ENCODE measurements around the gene FN1. TPM values are rescaled to one million over a fixed set of nuclear protein-coding genes. Genes with fewer than 3 reads are reported as not detected.

Gene FN1
- total RNA-seq, 1 experiment from 2014 or later = 11.1 TPM

GRCh38 chr2:215485032-215485431, 49.2 kb upstream of the FN1 start:
- ChIA-PET RAD21 (ENCODE audit: low non-redundant PET in 1 of 2, low total read pairs in 2 of 2, uncharacterized antibody in 2 of 2, unreplicated experiment in 2 of 2) (no interaction called here), CTCF (no interaction called here), POLR2A (no interaction called here)
- no peaks in the 10 kb centered on the region for H3K4me1 ChIP-seq (ENCODE audit: control insufficient read depth in 1 of 2, insufficient read depth in 2 of 2, low read length in 2 of 2)
- no peak overlapping the region for H2AFZ ChIP-seq (ENCODE audit: low read depth, low read length, poor library complexity, severe bottlenecking)
- no peak for DNase-seq (ENCODE audit: low read depth, low spot score)
- no peak overlapping the region for H3K4me3 ChIP-seq (replicated peaks in 1 of 2; ENCODE audit: low read depth in 1 of 2, low read length in 2 of 2)
- TF ChIP-seq POLR2AphosphoS5 (IDR thresholded peaks at IDR 0.05; ENCODE audit: low read depth, low read length) (no peak), SRF (IDR thresholded peaks at IDR 0.05; ENCODE audit: low read depth) (no peak), EGR1 (IDR thresholded peaks at IDR 0.05; ENCODE audit: low read depth) (no peak), ZFX (IDR thresholded peaks at IDR 0.05) (no peak), POLR2A (IDR thresholded peaks at IDR 0.05; ENCODE audit: borderline replicate concordance, extremely low read depth, insufficient read depth, insufficient read length) (no peak), CEBPB (IDR thresholded peaks at IDR 0.05; ENCODE audit: low read depth) (no peak), FOSL1 (IDR thresholded peaks at IDR 0.05; ENCODE audit: low read depth) (no peak), YY1 (IDR thresholded peaks at IDR 0.05; ENCODE audit: extremely low read depth, insufficient replicate concordance, low read depth, low read length) (no peak), JUND (IDR thresholded peaks at IDR 0.05) (no peak)
- H4K20me1 ChIP-seq (ENCODE audit: insufficient read depth) = no peaks in the 10 kb centered on the region
- H3K27ac ChIP-seq (ENCODE audit: low read depth, low read length) = no peak overlapping the region
- intact Hi-C loops (cut with micrococcal nuclease) = no loop called here
- no peaks in the 10 kb centered on the region for H3K79me2 ChIP-seq (ENCODE audit: insufficient read depth, low read length)
- no peaks in the 10 kb centered on the region for H3K27me3 ChIP-seq (ENCODE audit: insufficient read depth, low read length)
- H3K9ac ChIP-seq (ENCODE audit: low read length) = no peak overlapping the region
- ATAC-seq = no peak
- H3K36me3 ChIP-seq (ENCODE audit: control insufficient read depth in 1 of 2, insufficient read depth in 2 of 2, low read length in 2 of 2) = no peaks in the 10 kb centered on the region
- H3K4me2 ChIP-seq (ENCODE audit: low read length) = no peak overlapping the region
- H3K9me2 ChIP-seq (ENCODE audit: insufficient read depth) = no peaks in the 10 kb centered on the region
- no peaks in the 10 kb centered on the region for H3K9me3 ChIP-seq (ENCODE audit: control insufficient read depth in 1 of 2, insufficient read depth in 1 of 2, low read depth in 1 of 2, low read length in 2 of 2)
- BruUV-seq (replicated peaks) = no TSS peak

GRCh38 chr2:215484570-215484969, 48.7 kb upstream of the FN1 start:
- Histone ChIP-seq H3K9me2 (ENCODE audit: insufficient read depth) (no peaks in the 10 kb centered on the region), H3K27ac (ENCODE audit: low read depth, low read length) (no peak overlapping the region), H3K4me3 (replicated peaks in 1 of 2; ENCODE audit: low read depth in 1 of 2, low read length in 2 of 2) (no peak overlapping the region), H3K9me3 (ENCODE audit: control insufficient read depth in 1 of 2, insufficient read depth in 1 of 2, low read depth in 1 of 2, low read length in 2 of 2) (no peaks in the 10 kb centered on the region), H2AFZ (ENCODE audit: low read depth, low read length, poor library complexity, severe bottlenecking) (no peak overlapping the region), H3K36me3 (ENCODE audit: control insufficient read depth in 1 of 2, insufficient read depth in 2 of 2, low read length in 2 of 2) (no peaks in the 10 kb centered on the region), H4K20me1 (ENCODE audit: insufficient read depth) (no peaks in the 10 kb centered on the region), H3K79me2 (ENCODE audit: insufficient read depth, low read length) (no peaks in the 10 kb centered on the region), H3K4me2 (ENCODE audit: low read length) (no peak overlapping the region), H3K27me3 (ENCODE audit: insufficient read depth, low read length) (no peaks in the 10 kb centered on the region), H3K4me1 (ENCODE audit: control insufficient read depth in 1 of 2, insufficient read depth in 2 of 2, low read length in 2 of 2) (no peaks in the 10 kb centered on the region), H3K9ac (ENCODE audit: low read length) (no peak overlapping the region)
- ChIA-PET CTCF (no interaction called here), POLR2A (no interaction called here), RAD21 (ENCODE audit: low non-redundant PET in 1 of 2, low total read pairs in 2 of 2, uncharacterized antibody in 2 of 2, unreplicated experiment in 2 of 2) (no interaction called here)
- ATAC-seq = no peak
- DNase-seq (ENCODE audit: low read depth, low spot score) = no peak
- BruUV-seq (replicated peaks) = no TSS peak
- intact Hi-C loops (cut with micrococcal nuclease) = no loop called here
- TF ChIP-seq YY1 (IDR thresholded peaks at IDR 0.05; ENCODE audit: extremely low read depth, insufficient replicate concordance, low read depth, low read length) (no peak), EGR1 (IDR thresholded peaks at IDR 0.05; ENCODE audit: low read depth) (no peak), SP1 (IDR thresholded peaks at IDR 0.05; ENCODE audit: low read depth) (no peak), EZH2phosphoT487 (IDR thresholded peaks at IDR 0.05; ENCODE audit: borderline replicate concordance) (no peak), SIN3A (IDR thresholded peaks at IDR 0.05; ENCODE audit: low read depth) (no peak), POLR2A (IDR thresholded peaks at IDR 0.05; ENCODE audit: borderline replicate concordance, extremely low read depth, insufficient read depth, insufficient read length) (no peak), REST (IDR thresholded peaks at IDR 0.05; ENCODE audit: low read depth) (no peak), EZH2 (IDR thresholded peaks at IDR 0.05) (no peak), ELF1 (IDR thresholded peaks at IDR 0.05; ENCODE audit: borderline replicate concordance, low read depth) (no peak), TCF7L2 (IDR thresholded peaks at IDR 0.05; ENCODE audit: borderline replicate concordance, extremely low read depth, insufficient read depth, insufficient read length) (no peak), JUND (IDR thresholded peaks at IDR 0.05) (no peak), RAD21 (IDR thresholded peaks at IDR 0.05; ENCODE audit: low read depth) (no peak), ATF3 (IDR thresholded peaks at IDR 0.05) (no peak), FOSL1 (IDR thresholded peaks at IDR 0.05; ENCODE audit: low read depth) (no peak)
